ENCODE results near the gene FBXO5.

FBXO5 gene

GRCh38 chr6:152982904-152983636, at the start of gene FBXO5:
Gene FBXO5, minus strand, starts transcription at chr6:152983041. Its CDS starts 82 bp downstream, at chr6:152982959.
- peak; percentile 96 for DNase-seq (ENCODE audit: low spot score)
- CTCF ChIA-PET = no interaction called here
- peak within 1 kb of the TSS; percentile 96 for H3K27ac ChIP-seq
- POLR2A ChIA-PET (ENCODE audit: low non-redundant PET) = interaction anchor here (0.5 kb wide), 1 partner anchor 1113 kb away, joined by 3 read pairs; no protein-coding TSS in a partner anchor
- TF ChIP-seq CTCF (conservative IDR thresholded peaks at IDR 0.05; ENCODE audit: low read depth) = no peak

- CTCF ChIA-PET = interaction anchor here (0.6 to 2.2 kb wide), 16 partner anchors 12 to 1288 kb away, joined by 3 to 20 read pairs (median 4); no protein-coding TSS in a partner anchor
- peak; percentile 63 for TF ChIP-seq CTCF (conservative IDR thresholded peaks at IDR 0.05; ENCODE audit: low read depth)
- POLR2A ChIA-PET (ENCODE audit: low non-redundant PET) = no interaction called here
- DNase-seq (ENCODE audit: low spot score) = peak; percentile 20
- no peak overlapping the region for H3K27ac ChIP-seq
Observed at GRCh38 chr6:153032255-153032882, 49.5 kb upstream of the FBXO5 start.

GRCh38 chr6:153031335-153031955, 48.6 kb upstream of the FBXO5 start:
- ChIA-PET POLR2A (ENCODE audit: low non-redundant PET) (no interaction called here), CTCF (interaction anchor here (0.6 to 2.2 kb wide), 4 partner anchors 68 to 1289 kb away, joined by 3 to 20 read pairs (median 10); no protein-coding TSS in a partner anchor)
- no peak overlapping the region for H3K27ac ChIP-seq
- DNase-seq (ENCODE audit: low spot score) = peak; percentile 59
- no peak for TF ChIP-seq CTCF (conservative IDR thresholded peaks at IDR 0.05; ENCODE audit: low read depth)

- no peak for DNase-seq (ENCODE audit: low spot score)
- TF ChIP-seq CTCF (conservative IDR thresholded peaks at IDR 0.05; ENCODE audit: low read depth) = no peak
- CTCF ChIA-PET = no interaction called here
- POLR2A ChIA-PET (ENCODE audit: low non-redundant PET) = no interaction called here
- no peak overlapping the region for H3K27ac ChIP-seq
Observed at GRCh38 chr6:153028963-153029362, 46.1 kb upstream of the FBXO5 start.

- ChIA-PET CTCF (no interaction called here), POLR2A (ENCODE audit: low non-redundant PET) (no interaction called here)
- no peak for TF ChIP-seq CTCF (conservative IDR thresholded peaks at IDR 0.05; ENCODE audit: low read depth)
- no peak overlapping the region for H3K27ac ChIP-seq
- no peak for DNase-seq (ENCODE audit: low spot score)
Observed at GRCh38 chr6:153028286-153028685, 45.4 kb upstream of the FBXO5 start.

- H3K27ac ChIP-seq = no peak overlapping the region
- no peak for DNase-seq (ENCODE audit: low spot score)
- ChIA-PET CTCF (no interaction called here), POLR2A (ENCODE audit: low non-redundant PET) (no interaction called here)
- TF ChIP-seq CTCF (conservative IDR thresholded peaks at IDR 0.05; ENCODE audit: low read depth) = no peak
Observed at GRCh38 chr6:153027480-153027879, 44.6 kb upstream of the FBXO5 start.
